Measurements from ENCODE around the gene MED26. TPM values are rescaled to one million over a fixed set of nuclear protein-coding genes. Genes with fewer than 3 reads are reported as not detected.

Gene MED26
- total RNA-seq, 4 donors from 2014 or later, result 7.2 to 15.5 (median 8.2) TPM

- no peak for DNase-seq (ENCODE audit: low spot score)
- TF ChIP-seq CTCF (IDR thresholded peaks at IDR 0.05), result no peak
- ATAC-seq (ENCODE audit: low FRiP score), result no peak
These were observed 28.2 kb downstream of the MED26 start for GRCh38 chr19:16599655-16600346.

GRCh38 chr19:16598848-16599247, 29.2 kb downstream of the MED26 start:
- no peak for TF ChIP-seq CTCF (IDR thresholded peaks at IDR 0.05)
- DNase-seq (ENCODE audit: low spot score) (no peak), ATAC-seq (ENCODE audit: low FRiP score) (no peak)

GRCh38 chr19:16596399-16596798, 31.6 kb downstream of the MED26 start:
- no peak for TF ChIP-seq CTCF (IDR thresholded peaks at IDR 0.05)
- ATAC-seq (ENCODE audit: low FRiP score), result no peak
- no peak for DNase-seq (ENCODE audit: low spot score)

GRCh38 chr19:16595097-16595496, 32.9 kb downstream of the MED26 start:
- DNase-seq (ENCODE audit: low spot score) (no peak), ATAC-seq (ENCODE audit: low FRiP score) (no peak)
- no peak for TF ChIP-seq CTCF (IDR thresholded peaks at IDR 0.05)

GRCh38 chr19:16594681-16595091, 33.3 kb downstream of the MED26 start:
- no peak for ATAC-seq (ENCODE audit: low FRiP score)
- TF ChIP-seq CTCF (IDR thresholded peaks at IDR 0.05), result no peak
- no peak for DNase-seq (ENCODE audit: low spot score)

GRCh38 chr19:16594131-16594586, 33.8 kb downstream of the MED26 start:
- no peak for TF ChIP-seq CTCF (IDR thresholded peaks at IDR 0.05)
- ATAC-seq (ENCODE audit: low FRiP score) (no peak), DNase-seq (ENCODE audit: low spot score) (no peak)

- DNase-seq (ENCODE audit: low spot score) (no peak), ATAC-seq (ENCODE audit: low FRiP score) (no peak)
- no peak for TF ChIP-seq CTCF (IDR thresholded peaks at IDR 0.05)
These were observed 34.8 kb downstream of the MED26 start for GRCh38 chr19:16593181-16593580.
